MM.1S (cell line): ENCODE results near the gene DSCAML1.

Source experiments
- DNase-seq: peaks from one replicate; pipeline ENCODE4 v3.0.0-alpha.2; 2015
- H2AFZ ChIP-seq: fragments of 300-600 bp; sonication (generic); 2 replicates; pipeline ENCODE4 v1.6.0; 2016; ENCODE audit warnings: antibody characterized with exemption, low read length
- H3F3A ChIP-seq: fragments of 300-600 bp; sonication (generic); 2 replicates; pipeline ENCODE4 v1.6.1; 2016; ENCODE audit warnings: mild to moderate bottlenecking, antibody characterized with exemption, low read length, moderate library complexity, mixed read lengths; ENCODE audit not compliant: insufficient read depth
- H3K27ac ChIP-seq: fragments of 300-600 bp; sonication (generic); 2 replicates; pipeline ENCODE4 v1.5.1; 2016; ENCODE audit warnings: mild to moderate bottlenecking, low read length
- H3K27me3 ChIP-seq: fragments of 300-600 bp; sonication (generic); replicated peaks from 2 replicates; pipeline ENCODE4 v1.6.0; 2016; ENCODE audit warnings: low read length; ENCODE audit not compliant: insufficient read depth
- H3K36me3 ChIP-seq: fragments of 300-600 bp; sonication (generic); replicated peaks from 2 replicates; pipeline ENCODE4 v1.6.1; 2016; ENCODE audit warnings: mild to moderate bottlenecking, low read length, mixed read lengths; ENCODE audit not compliant: insufficient read depth
- H3K4me1 ChIP-seq: fragments of 300-600 bp; sonication (generic); 2 replicates; pipeline ENCODE4 v1.6.1; 2016; ENCODE audit warnings: low read length, mixed read lengths
- H3K4me2 ChIP-seq: fragments of 300-600 bp; sonication (generic); 2 replicates; pipeline ENCODE4 v1.6.0; 2016; ENCODE audit warnings: low read depth, low read length
- H3K4me3 ChIP-seq: fragments of 300-600 bp; sonication (generic); 2 replicates; pipeline ENCODE4 v1.5.1; 2016; ENCODE audit warnings: low read length, mixed read lengths
- H3K79me2 ChIP-seq: fragments of 300-600 bp; sonication (generic); 2 replicates; pipeline ENCODE4 v1.6.1; 2016; ENCODE audit warnings: mixed run types, low read length, mixed read lengths
- H3K9ac ChIP-seq: fragments of 300-600 bp; sonication (generic); 2 replicates; pipeline ENCODE4 v1.6.1; 2016; ENCODE audit warnings: low read length, mixed read lengths
- H3K9me2 ChIP-seq: fragments of 300-600 bp; sonication (generic); replicated peaks from 2 replicates; pipeline ENCODE4 v1.6.1; 2016; ENCODE audit warnings: mild to moderate bottlenecking, low read length, mixed read lengths; ENCODE audit not compliant: insufficient read depth
- H3K9me3 ChIP-seq: fragments of 300-600 bp; sonication (generic); replicated peaks from 2 replicates; pipeline ENCODE4 v1.6.1; 2016; ENCODE audit warnings: mild to moderate bottlenecking, low read length, mixed read lengths; ENCODE audit not compliant: insufficient read depth
- H4K20me1 ChIP-seq: fragments of 300-600 bp; sonication (generic); 2 replicates; pipeline ENCODE4 v1.6.1; 2016; ENCODE audit warnings: mild to moderate bottlenecking, low read length, moderate library complexity, mixed read lengths; ENCODE audit not compliant: insufficient read depth
- EZH2 ChIP-seq: fragments of 300-600 bp; sonication (generic); optimal IDR thresholded peaks from 2 replicates; pipeline ENCODE3; 2017; ENCODE audit warnings: low read depth, mild to moderate bottlenecking, antibody characterized with exemption, low read length, mixed read lengths
- EZH2phosphoT487 ChIP-seq: fragments of 300-600 bp; sonication (generic); IDR thresholded peaks from 2 replicates; pipeline ENCODE4 v1.6.1; 2018; ENCODE audit warnings: antibody characterized with exemption, low read length
- TF ChIP-seq, protein P1 (sequence below): fragments of 300-600 bp; sonication (generic); IDR thresholded peaks from 2 replicates; pipeline ENCODE4 v1.5.1; 2016; ENCODE audit warnings: antibody characterized with exemption, low read length, mixed read lengths

DSCAML1 gene

DNA sequence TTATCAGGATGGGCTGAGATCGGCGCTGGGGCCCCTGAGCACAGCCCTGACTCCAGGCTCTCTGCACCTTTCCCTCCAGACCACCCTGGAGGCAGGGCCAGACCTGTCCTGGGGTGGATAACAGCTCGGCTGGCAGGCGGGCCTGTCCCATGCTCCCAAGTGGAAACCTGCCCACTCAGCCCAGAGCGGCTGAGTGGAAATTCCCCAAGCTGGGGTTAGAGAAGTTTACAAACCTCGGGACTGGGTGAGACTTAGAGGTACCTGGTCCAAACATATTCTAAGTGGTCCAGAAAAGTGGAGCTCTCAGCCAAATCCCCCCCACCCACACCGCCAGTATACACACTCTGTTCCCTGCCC, 32.3 kb upstream of the DSCAML1 start:
- no peak overlapping the region for H3K4me2 ChIP-seq
- H3K9me3 ChIP-seq, result no peaks in the 10 kb centered on the region
- no peak overlapping the region for H3K9ac ChIP-seq
- H3K9me2 ChIP-seq, result no peaks in the 10 kb centered on the region
- DNase-seq, result no peak
- no peaks in the 10 kb centered on the region for H3K79me2 ChIP-seq
- H3F3A ChIP-seq, result no peaks in the 10 kb centered on the region
- no peaks in the 10 kb centered on the region for H3K36me3 ChIP-seq
- peaks cover 45% of the 10 kb centered on the region for H3K27me3 ChIP-seq
- H3K27ac ChIP-seq, result no peak overlapping the region
- H3K4me1 ChIP-seq, result no peaks in the 10 kb centered on the region
- H4K20me1 ChIP-seq, result no peaks in the 10 kb centered on the region
- TF ChIP-seq, protein P1, sequence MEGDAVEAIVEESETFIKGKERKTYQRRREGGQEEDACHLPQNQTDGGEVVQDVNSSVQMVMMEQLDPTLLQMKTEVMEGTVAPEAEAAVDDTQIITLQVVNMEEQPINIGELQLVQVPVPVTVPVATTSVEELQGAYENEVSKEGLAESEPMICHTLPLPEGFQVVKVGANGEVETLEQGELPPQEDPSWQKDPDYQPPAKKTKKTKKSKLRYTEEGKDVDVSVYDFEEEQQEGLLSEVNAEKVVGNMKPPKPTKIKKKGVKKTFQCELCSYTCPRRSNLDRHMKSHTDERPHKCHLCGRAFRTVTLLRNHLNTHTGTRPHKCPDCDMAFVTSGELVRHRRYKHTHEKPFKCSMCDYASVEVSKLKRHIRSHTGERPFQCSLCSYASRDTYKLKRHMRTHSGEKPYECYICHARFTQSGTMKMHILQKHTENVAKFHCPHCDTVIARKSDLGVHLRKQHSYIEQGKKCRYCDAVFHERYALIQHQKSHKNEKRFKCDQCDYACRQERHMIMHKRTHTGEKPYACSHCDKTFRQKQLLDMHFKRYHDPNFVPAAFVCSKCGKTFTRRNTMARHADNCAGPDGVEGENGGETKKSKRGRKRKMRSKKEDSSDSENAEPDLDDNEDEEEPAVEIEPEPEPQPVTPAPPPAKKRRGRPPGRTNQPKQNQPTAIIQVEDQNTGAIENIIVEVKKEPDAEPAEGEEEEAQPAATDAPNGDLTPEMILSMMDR, result no peak
- TF ChIP-seq EZH2phosphoT487, result no peak
- TF ChIP-seq EZH2, result no peak
- no peak overlapping the region for H2AFZ ChIP-seq
- H3K4me3 ChIP-seq, result no peak overlapping the region

GRCh38 chr11:117828611-117829368, 31.8 kb upstream of the DSCAML1 start:
- Histone ChIP-seq H3K9me2 (no peaks in the 10 kb centered on the region), H3K36me3 (no peaks in the 10 kb centered on the region), H3K9ac (no peak overlapping the region), H2AFZ (no peak overlapping the region), H3K27me3 (peaks cover 51% of the 10 kb centered on the region), H3K4me3 (no peak overlapping the region), H3F3A (no peaks in the 10 kb centered on the region), H3K4me1 (no peaks in the 10 kb centered on the region), H3K27ac (no peak overlapping the region), H3K9me3 (no peaks in the 10 kb centered on the region), H3K4me2 (no peak overlapping the region), H4K20me1 (no peaks in the 10 kb centered on the region), H3K79me2 (no peaks in the 10 kb centered on the region)
- TF ChIP-seq EZH2 (no peak), EZH2phosphoT487 (no peak)
- TF ChIP-seq, protein P1, result no peak
- DNase-seq, result no peak

DNA sequence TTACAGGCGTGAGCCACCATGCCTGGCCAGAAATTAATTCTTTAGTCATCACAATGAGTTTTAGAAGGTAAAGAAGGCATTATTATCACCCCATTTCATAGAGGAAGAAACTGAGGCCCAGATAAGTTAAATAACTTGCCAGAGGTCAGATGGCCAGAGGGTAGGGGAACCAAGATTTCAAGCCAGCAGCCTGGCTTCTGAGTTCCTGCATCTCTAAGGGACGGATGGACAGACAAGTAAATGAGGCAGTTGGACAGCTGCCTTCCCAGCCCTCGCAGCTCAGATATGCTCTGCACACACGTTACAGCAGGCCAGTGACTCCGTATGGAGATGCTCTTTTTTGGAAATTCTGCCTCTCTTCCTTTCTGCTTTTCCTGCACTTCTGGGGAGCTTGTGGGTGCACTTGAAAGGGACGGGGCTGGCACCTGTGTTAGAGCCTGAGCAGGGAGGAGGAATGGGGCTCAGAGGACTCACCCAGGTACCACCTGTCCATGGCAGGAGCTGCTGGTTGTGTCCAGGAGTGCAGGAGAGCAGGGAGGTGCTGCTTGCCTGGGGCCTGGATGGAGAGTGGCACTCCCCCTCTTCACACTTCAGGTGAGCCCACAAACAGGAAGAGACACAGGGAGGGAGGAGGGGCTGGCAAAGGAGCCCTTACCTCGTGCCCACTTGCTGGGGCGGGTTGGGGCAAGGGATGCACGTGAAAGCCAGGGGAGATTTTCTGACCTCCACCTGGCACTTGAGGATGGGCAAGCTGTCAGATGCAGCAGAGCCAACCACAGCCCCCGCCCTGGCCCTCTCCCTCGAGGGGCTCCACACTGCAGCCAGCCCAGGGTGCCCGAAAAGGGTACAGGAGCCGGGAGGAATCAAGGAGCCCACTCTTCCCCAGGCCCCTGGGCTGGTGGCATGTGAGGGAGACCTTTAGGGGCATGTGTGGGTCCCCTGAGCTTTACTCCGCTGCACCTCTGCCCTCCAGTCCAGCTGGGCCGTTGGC, 30.8 kb upstream of the DSCAML1 start:
- no peaks in the 10 kb centered on the region for H3K9me2 ChIP-seq
- H3K4me2 ChIP-seq, result no peak overlapping the region
- H3K9me3 ChIP-seq, result no peaks in the 10 kb centered on the region
- no peak overlapping the region for H3K4me3 ChIP-seq
- H3K36me3 ChIP-seq, result no peaks in the 10 kb centered on the region
- H3K27me3 ChIP-seq, result peaks cover 61% of the 10 kb centered on the region
- no peak overlapping the region for H3K9ac ChIP-seq
- no peaks in the 10 kb centered on the region for H4K20me1 ChIP-seq
- H3F3A ChIP-seq, result no peaks in the 10 kb centered on the region
- TF ChIP-seq EZH2phosphoT487 (no peak), EZH2 (no peak)
- TF ChIP-seq, protein P1, result no peak
- H3K79me2 ChIP-seq, result no peaks in the 10 kb centered on the region
- H3K27ac ChIP-seq, result no peak overlapping the region
- no peaks in the 10 kb centered on the region for H3K4me1 ChIP-seq
- no peak overlapping the region for H2AFZ ChIP-seq
- no peak for DNase-seq
